ENCODE results near the gene NOTCH2. TPM values are rescaled to one million over a fixed set of nuclear protein-coding genes. Genes with fewer than 3 reads are reported as not detected.
A peak's percentile ranks its signal among the peaks of the same experiment; 100 is the strongest.

NOTCH2 gene
- total RNA-seq, 1 donor = 119 TPM

GRCh38 chr1:119948342-119949214 lies 120.9 kb downstream of the NOTCH2 start:
- DNase-seq (ENCODE audit: low read depth in 2 of 3, low spot score in 2 of 3) = peak; percentile 26 to 82 (median 64)

- no peak for DNase-seq (ENCODE audit: low read depth in 2 of 3, low spot score in 2 of 3)
These were observed 122.0 kb downstream of the NOTCH2 start for GRCh38 chr1:119947468-119947867.

- DNase-seq (ENCODE audit: low read depth in 2 of 3, low spot score in 2 of 3) = no peak
These were observed 122.7 kb downstream of the NOTCH2 start for GRCh38 chr1:119946724-119947123.

- no peak for DNase-seq (ENCODE audit: low read depth in 2 of 3, low spot score in 2 of 3)
These were observed 126.2 kb downstream of the NOTCH2 start for GRCh38 chr1:119943216-119943615.

DNA sequence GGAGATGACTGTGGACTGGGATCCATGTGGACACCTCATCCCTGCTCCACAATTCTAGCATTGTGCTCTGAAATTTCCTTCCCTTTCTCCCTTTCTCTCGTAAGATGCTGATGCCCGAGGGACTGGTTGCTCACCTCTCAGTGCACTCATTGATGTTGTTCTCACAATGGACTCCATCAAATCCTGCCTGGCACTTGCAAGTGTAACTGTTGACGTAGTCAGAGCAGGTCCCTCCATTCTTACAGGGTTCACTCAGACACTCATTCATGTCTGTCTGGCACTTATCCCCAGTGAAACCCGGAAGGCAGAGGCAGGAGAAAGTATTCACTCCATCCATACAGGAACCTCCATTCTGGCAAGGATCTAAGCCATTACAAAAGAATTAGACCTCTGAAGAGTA lies 128.1 kb downstream of the NOTCH2 start:
- no peak for DNase-seq (ENCODE audit: low read depth in 2 of 3, low spot score in 2 of 3)

DNA sequence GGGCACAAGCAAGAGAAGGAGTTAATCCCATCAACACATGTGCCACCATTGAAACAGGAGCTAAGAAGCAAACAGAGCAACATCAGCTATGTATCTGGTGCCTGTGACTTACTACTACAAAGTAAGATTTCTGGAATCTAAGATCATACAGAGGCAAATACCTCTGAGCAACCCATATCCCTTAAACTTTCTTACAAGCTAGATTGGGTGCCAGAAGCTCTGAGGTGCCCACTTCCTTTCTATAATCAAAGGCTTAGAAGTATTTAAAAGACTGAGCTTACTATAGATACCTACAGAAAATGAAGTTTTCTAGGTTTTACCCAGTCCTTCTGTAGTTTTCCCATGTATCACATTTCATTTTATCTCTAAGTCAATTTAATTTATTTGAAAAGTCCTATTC lies 128.8 kb downstream of the NOTCH2 start:
- no peak for DNase-seq (ENCODE audit: low read depth in 2 of 3, low spot score in 2 of 3)

DNA sequence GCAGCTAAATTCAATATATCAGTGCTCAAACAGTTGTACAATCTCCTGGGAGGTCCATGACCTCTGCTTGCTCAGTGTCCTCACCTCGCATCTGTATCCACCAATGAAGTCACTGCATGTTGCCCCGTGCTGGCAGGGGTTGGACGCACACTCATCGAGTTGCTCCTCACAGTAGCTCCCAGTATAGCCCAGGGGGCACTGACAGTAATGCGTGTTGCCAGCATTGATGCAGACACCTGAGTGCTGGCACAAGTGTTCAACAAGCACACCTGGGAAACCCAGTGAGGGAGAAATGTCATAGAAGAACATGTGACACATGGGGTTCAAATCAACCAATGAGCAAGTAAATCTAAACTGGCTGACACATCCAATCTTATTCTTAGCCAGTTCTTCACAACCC lies 132.3 kb downstream of the NOTCH2 start:
- DNase-seq (ENCODE audit: low read depth in 2 of 3, low spot score in 2 of 3) = no peak

- DNase-seq (ENCODE audit: low read depth in 2 of 3, low spot score in 2 of 3) = no peak
These were observed 133.5 kb downstream of the NOTCH2 start for GRCh38 chr1:119935915-119936314.

- DNase-seq (ENCODE audit: low read depth in 2 of 3, low spot score in 2 of 3) = no peak
These were observed 134.1 kb downstream of the NOTCH2 start for GRCh38 chr1:119935373-119935772.

GRCh38 chr1:119933397-119933796 lies 136.1 kb downstream of the NOTCH2 start:
- no peak for DNase-seq (ENCODE audit: low read depth in 2 of 3, low spot score in 2 of 3)

DNA sequence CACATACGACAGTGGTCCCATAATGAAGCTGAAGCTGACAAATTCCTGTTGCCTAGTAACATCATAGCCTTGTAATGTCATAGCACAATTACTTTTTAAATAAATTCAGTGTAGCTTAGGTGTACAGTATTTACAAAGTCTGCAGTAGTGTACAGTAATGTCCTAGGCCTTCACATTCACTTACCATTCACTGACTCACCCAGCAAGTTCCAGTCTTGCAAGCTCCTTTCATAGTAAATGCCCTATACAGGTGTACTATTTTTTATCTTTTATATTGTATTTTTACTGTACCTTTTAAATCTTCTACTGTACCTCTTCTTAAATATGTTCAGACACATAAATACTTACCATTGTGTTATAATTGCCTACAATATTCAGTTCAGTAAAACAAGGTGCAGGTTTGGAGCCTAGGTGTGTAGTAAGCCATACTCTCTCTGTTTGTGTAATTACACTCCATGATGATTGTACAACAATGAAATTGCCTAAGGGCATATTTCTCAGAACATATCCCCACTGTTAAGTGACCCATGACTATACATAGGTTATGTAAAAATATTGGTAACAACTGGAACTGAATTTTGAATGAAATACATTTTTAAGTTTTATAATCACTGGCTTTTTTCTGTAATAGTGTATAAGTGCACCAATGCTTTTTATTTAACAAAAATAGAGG lies 139.7 kb downstream of the NOTCH2 start:
- no peak for DNase-seq (ENCODE audit: low read depth in 2 of 3, low spot score in 2 of 3)

DNA sequence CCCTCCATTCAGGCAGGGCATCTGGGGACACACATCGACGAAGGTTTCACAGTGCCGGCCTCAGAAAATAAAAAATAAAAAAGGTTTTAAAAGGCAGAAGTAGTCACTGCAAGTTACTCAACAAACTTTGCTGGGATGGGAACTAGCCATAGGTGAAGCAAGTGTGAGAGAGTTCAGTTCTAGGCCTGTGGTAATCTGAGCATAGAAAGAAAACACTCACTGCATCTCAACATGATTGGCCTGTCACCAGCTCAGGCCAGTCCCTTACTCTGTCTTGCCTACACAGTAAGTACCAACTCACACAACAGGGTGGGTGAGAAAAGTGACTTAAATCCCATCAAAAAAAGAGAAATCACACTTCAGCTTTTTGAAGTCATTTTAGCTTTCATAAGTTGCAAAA lies 142.9 kb downstream of the NOTCH2 start:
- no peak for DNase-seq (ENCODE audit: low read depth in 2 of 3, low spot score in 2 of 3)

GRCh38 chr1:119924948-119925898 lies 144.2 kb downstream of the NOTCH2 start:
- DNase-seq (ENCODE audit: low read depth in 2 of 3, low spot score in 2 of 3) = no peak

DNA sequence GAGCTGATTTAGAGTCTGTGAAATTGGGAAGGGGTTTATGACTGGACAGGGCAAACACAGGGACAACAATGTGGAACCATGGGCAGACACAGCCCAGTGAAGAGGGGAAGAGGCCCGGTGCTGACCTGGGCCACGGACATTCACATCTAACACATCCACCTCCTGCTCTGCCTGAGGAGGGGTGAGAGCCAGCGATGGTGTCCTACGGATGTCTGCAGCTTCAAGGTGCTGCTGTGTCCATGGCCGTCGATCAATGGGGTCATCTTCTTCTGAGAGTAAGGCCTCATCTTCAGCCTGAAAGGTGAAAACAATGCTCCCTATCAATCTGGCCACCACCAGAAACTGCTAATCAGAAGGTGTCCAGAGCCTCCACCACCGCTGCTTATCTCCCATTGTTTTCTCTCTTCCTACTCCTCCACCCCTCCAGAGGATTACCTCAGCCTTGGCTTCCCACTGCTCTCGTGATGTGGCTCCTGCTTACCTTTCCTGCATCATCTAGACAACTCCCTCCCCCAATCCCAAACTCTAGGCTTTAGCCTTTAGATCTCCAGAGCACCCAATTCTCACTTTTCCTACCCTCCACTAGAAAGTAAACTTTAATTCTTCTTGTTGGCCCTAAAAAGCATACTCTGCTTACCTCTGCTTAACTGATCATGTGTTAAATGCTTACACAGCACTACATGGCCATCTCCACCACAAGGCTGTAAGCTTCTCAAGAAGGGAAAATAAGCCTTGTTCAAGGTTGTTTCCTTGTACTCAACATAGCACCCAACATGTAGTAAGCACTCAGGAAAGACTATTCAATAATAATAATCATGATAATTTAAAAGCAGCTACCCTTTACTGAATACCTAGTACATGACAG lies 149.1 kb downstream of the NOTCH2 start:
- DNase-seq (ENCODE audit: low read depth in 2 of 3, low spot score in 2 of 3) = no peak

DNA sequence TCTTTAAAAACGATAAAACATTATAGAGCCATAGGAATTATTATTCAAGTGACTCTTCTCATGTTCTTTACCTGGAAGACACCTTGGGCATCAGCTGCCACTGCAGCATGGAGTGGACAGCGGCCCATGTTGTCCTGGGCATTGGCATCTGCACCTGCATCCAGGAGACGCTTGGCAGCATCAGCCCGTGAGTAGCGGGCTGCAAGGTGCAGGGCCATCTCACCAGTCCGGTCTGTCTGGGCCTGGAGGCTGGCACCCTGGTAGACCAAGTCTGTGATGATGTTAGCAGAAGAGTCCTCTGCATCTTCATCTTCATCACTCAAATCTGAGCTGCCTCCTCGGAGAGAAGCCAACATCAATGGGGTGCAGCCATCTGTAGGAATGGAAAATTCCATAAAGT lies 150.2 kb downstream of the NOTCH2 start:
- no peak for DNase-seq (ENCODE audit: low read depth in 2 of 3, low spot score in 2 of 3)

GRCh38 chr1:119918301-119918700 lies 151.2 kb downstream of the NOTCH2 start:
- DNase-seq (ENCODE audit: low read depth in 2 of 3, low spot score in 2 of 3) = no peak

DNA sequence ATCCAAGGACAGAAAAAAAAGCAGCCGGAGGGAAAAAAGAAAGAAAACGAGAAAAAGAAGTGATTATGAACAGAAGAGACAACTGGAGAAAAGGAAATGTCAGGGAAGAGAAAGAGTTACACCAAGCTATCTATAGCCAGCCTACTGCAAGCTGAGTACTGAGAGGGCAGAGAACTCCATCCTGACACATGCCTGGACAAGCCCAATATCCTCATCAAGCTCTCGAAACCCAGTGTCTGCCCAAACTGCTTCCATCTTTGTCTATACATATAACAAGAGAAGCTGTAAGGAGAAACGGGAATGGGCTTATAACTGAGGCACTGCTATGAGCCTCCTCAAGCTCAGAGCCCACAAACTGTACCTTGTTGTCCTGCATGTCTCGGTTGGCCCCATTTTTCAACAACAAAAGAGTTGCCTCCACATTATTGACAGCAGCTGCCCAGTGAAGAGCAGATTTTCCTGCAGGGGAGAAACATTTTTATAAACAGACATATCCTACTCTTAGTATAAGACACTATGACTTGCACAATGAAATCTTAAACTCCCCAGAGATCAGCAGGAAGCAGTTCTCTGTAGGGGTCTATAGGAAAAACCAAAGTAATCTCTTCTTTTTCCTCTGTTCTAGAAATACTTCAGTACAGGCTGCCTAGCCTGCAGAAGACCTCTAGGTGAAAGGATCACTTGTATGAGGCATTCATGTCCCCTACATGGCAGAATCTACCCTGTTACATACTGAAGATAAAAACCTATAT lies 152.0 kb downstream of the NOTCH2 start:
- no peak for DNase-seq (ENCODE audit: low read depth in 2 of 3, low spot score in 2 of 3)

- DNase-seq (ENCODE audit: low read depth in 2 of 3, low spot score in 2 of 3) = no peak
These were observed 153.9 kb downstream of the NOTCH2 start for GRCh38 chr1:119915517-119915916.

- no peak for DNase-seq (ENCODE audit: low read depth in 2 of 3, low spot score in 2 of 3)
These were observed 155.4 kb downstream of the NOTCH2 start for GRCh38 chr1:119914071-119914470.

All from hematopoietic multipotent progenitor cell (in vitro differentiated cells).